ENCODE measurements around the gene PRR29. TPM values are rescaled to one million over a fixed set of nuclear protein-coding genes. Genes with fewer than 3 reads are reported as not detected.

PRR29 gene
- total RNA-seq, 1 donor from 2014 or later, result 0.43 TPM

DNA sequence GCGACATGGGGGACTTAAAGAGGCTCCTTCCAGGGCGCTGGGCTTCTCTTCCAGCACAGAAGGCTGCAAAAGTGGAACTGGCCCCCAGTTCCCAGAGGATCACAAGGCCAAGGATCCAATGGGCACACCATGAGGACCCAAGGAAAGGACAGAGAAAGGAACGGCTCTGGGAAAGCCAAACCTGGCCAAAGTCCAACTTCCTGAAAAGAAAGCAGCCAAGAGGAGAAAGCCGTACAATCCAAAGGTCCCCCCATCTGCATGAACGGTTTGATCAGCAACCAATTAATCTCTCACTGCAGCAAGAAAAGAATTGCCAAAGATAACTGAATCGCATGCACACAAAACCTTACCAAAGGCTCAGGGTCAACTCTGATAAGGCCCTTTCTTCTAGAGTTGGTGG is 42.1 kb downstream of the PRR29 start:
- Histone ChIP-seq H3K27me3 (no peaks in the 10 kb centered on the region), H3K4me3 (no peak overlapping the region), H3K9me3 (no peaks in the 10 kb centered on the region), H3K27ac (no peak overlapping the region), H3K36me3 (peaks cover 66% of the 10 kb centered on the region), H3K4me1 (no peaks in the 10 kb centered on the region)
- ATAC-seq (no peak), DNase-seq (no peak)
- intact Hi-C loops (cut with DNase I), result no loop called here
- TF ChIP-seq, protein P1, sequence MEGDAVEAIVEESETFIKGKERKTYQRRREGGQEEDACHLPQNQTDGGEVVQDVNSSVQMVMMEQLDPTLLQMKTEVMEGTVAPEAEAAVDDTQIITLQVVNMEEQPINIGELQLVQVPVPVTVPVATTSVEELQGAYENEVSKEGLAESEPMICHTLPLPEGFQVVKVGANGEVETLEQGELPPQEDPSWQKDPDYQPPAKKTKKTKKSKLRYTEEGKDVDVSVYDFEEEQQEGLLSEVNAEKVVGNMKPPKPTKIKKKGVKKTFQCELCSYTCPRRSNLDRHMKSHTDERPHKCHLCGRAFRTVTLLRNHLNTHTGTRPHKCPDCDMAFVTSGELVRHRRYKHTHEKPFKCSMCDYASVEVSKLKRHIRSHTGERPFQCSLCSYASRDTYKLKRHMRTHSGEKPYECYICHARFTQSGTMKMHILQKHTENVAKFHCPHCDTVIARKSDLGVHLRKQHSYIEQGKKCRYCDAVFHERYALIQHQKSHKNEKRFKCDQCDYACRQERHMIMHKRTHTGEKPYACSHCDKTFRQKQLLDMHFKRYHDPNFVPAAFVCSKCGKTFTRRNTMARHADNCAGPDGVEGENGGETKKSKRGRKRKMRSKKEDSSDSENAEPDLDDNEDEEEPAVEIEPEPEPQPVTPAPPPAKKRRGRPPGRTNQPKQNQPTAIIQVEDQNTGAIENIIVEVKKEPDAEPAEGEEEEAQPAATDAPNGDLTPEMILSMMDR (IDR thresholded peaks at IDR 0.05), result no peak

GRCh38 chr17:64041912-64042311 is 43.8 kb downstream of the PRR29 start:
- DNase-seq (peak; percentile 48), ATAC-seq (no peak)
- H3K36me3 ChIP-seq, result peaks cover 83% of the 10 kb centered on the region

DNA sequence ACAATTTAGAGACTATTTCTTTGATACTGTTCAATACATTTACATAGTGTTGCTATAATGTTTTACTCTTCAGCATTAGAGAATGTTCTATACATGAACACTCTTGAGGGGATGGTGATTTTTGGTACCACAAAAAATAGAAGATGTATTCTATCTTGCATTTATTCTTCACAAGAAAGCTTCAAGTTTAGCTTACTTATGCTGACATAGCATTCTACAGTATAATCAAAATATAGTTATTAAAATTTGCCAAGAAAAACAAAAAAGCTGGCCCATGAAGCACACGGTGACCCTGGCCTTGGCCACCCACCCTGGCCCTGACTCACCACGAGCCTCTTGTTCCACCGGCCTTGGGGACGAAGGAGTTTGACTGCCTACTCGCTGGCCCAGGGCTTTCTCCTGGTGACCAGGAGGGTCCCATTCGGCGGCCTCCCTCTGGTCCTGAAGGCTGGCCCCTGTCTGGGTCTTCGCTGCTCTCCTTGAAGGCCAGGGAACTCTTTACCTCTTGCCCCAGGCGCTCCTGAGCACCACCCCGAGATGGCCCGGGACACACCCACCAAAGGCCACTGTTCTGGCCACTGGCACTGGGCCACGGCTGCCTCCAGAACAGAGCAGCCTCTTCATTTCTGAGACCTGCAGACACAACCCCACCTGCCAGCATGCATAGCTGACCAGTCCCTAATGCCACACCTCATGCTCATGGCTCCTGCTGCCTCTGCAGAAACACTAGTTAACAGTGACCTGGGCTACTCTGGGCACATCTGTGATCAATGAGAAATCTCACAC is 44.7 kb downstream of the PRR29 start:
- no peak overlapping the region for H3K4me3 ChIP-seq
- no peaks in the 10 kb centered on the region for H3K9me3 ChIP-seq
- no peaks in the 10 kb centered on the region for H3K27me3 ChIP-seq
- intact Hi-C loops (cut with DNase I), result no loop called here
- no peaks in the 10 kb centered on the region for H3K4me1 ChIP-seq
- TF ChIP-seq, protein P1 (IDR thresholded peaks at IDR 0.05), result no peak
- no peak for ATAC-seq
- peak; percentile 12 for DNase-seq
- no peak overlapping the region for H3K27ac ChIP-seq
- H3K36me3 ChIP-seq, result peaks cover 90% of the 10 kb centered on the region

More at GRCh38 chr17:64041912-64042311, 43.8 kb downstream of the PRR29 start:
- TF ChIP-seq, protein P1 (IDR thresholded peaks at IDR 0.05), result no peak
- Histone ChIP-seq H3K4me3 (no peak overlapping the region), H3K9me3 (no peaks in the 10 kb centered on the region), H3K27ac (no peak overlapping the region), H3K27me3 (no peaks in the 10 kb centered on the region), H3K4me1 (no peaks in the 10 kb centered on the region)
- intact Hi-C loops (cut with DNase I), result no loop called here

- intact Hi-C loops (cut with DNase I), result no loop called here
- H3K36me3 ChIP-seq, result peaks cover 94% of the 10 kb centered on the region
- no peaks in the 10 kb centered on the region for H3K4me1 ChIP-seq
- TF ChIP-seq, protein P1 (IDR thresholded peaks at IDR 0.05), result no peak
- no peak for DNase-seq
- no peak for ATAC-seq
- no peaks in the 10 kb centered on the region for H3K27me3 ChIP-seq
- H3K9me3 ChIP-seq, result no peaks in the 10 kb centered on the region
- H3K4me3 ChIP-seq, result no peak overlapping the region
- no peak overlapping the region for H3K27ac ChIP-seq
These were observed 47.0 kb downstream of the PRR29 start for GRCh38 chr17:64045176-64045575.

DNA sequence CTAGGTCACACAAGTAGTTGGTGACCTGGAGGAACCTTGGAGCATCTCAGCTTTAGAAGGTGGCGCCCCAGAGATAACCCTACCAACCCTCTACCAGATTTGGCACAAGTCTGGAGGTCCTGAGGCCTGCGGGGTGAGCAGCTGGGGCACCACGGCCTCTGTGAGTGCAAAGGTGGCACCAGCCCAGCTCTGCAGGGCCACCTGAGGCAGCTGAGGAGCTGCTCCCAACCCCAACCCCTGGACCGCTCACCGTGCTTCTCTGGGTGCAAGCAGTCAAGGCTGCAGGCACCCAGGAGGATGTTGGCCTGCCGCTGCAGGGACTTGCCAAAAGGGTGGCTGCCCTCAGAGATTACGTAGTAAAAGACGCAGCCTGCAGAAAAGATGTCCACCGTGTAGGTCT is 50.7 kb downstream of the PRR29 start:
- no peaks in the 10 kb centered on the region for H3K9me3 ChIP-seq
- no peaks in the 10 kb centered on the region for H3K4me1 ChIP-seq
- no peak overlapping the region for H3K27ac ChIP-seq
- peaks cover 100% of the 10 kb centered on the region for H3K36me3 ChIP-seq
- DNase-seq (no peak), ATAC-seq (no peak)
- H3K27me3 ChIP-seq, result no peaks in the 10 kb centered on the region
- intact Hi-C loops (cut with DNase I), result no loop called here
- no peak overlapping the region for H3K4me3 ChIP-seq
- TF ChIP-seq, protein P1 (IDR thresholded peaks at IDR 0.05), result no peak

All from upper lobe of right lung (tissue), 1 donor.